Measurements from ENCODE around the gene TRIM33. TPM values are rescaled to one million over a fixed set of nuclear protein-coding genes. Genes with fewer than 3 reads are reported as not detected.
"Not testable (repeated sequence)": the region's sequence is repeated elsewhere in the genome, so short reads cannot be mapped to it uniquely, and the experiment has no call there.

Gene TRIM33
- total RNA-seq, 2 experiments from 2014 or later: 34.2 to 35.6 TPM

DNA sequence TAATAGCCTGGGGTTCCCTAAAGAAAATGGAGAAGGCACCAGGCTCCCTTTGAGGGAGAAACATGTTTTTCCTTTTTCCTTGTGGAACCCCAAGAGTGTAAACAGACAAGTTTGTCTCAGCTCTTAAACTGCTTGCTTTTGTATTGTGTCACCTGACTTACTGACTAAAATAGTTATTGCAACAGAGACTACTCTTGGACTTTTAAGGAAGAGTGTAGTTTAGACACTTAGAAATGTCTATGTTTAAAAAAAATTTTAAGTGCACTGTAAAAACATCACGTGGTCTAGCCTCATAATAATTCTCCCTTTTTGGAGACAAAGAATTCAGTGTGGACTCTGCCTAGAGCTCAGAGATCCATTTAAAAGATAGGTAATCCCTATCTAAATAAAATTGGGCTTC is 141.1 kb downstream of the TRIM33 start:
- DNase-seq (no peak), ATAC-seq (no peak)
- Mint-ChIP-seq H3K9me3 (peaks cover 5% of the 10 kb centered on the region), H3K4me3 (no peak overlapping the region), H3K36me3 (ENCODE audit: low read depth) (peaks cover 2% of the 10 kb centered on the region), H3K27ac (no peak overlapping the region), H3K4me1 (ENCODE audit: low read depth) (no peaks in the 10 kb centered on the region), H3K27me3 (no peaks in the 10 kb centered on the region)
- TF ChIP-seq, protein P1, sequence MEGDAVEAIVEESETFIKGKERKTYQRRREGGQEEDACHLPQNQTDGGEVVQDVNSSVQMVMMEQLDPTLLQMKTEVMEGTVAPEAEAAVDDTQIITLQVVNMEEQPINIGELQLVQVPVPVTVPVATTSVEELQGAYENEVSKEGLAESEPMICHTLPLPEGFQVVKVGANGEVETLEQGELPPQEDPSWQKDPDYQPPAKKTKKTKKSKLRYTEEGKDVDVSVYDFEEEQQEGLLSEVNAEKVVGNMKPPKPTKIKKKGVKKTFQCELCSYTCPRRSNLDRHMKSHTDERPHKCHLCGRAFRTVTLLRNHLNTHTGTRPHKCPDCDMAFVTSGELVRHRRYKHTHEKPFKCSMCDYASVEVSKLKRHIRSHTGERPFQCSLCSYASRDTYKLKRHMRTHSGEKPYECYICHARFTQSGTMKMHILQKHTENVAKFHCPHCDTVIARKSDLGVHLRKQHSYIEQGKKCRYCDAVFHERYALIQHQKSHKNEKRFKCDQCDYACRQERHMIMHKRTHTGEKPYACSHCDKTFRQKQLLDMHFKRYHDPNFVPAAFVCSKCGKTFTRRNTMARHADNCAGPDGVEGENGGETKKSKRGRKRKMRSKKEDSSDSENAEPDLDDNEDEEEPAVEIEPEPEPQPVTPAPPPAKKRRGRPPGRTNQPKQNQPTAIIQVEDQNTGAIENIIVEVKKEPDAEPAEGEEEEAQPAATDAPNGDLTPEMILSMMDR (IDR thresholded peaks at IDR 0.05): no peak
- ChIA-PET CTCF (interaction anchor here (1.7 kb wide), 1 partner anchor 23 kb away, joined by 4 read pairs; no protein-coding TSS in a partner anchor), POLR2A (interaction anchor here (0.6 kb wide), 1 partner anchor 286 kb away, joined by 3 read pairs; no protein-coding TSS in a partner anchor)
- intact Hi-C loops (cut with micrococcal nuclease): no loop called here

DNA sequence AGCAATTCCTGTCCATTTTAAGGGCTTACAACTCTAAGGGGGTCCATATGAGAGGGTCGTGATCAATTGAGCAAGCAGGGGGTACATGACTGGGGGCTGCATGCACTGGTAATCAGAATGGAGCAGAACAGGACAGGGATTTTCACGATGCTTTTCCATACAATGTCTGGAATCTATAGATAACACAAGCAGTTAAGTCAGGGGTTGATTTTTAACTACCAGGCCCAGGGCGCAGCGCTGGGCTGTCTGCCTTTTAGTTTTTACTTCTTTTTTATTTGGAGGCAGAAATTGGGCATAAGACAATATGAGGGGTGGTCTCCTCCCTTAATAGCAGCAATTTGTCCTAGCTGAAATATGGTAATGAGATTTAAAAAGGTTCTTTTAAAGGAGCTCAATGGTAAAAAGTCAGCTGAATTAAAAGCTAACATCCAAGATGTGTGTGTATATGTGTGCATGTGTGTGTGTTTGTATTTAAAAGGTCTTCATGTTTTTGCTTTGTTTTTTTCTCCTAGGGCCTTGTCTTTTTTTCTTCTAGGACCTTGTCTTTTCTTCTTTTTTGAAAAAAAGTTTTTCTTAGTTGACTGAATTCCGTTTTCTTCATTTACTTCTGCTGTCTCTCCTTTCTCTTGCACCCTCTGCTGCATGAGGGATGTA is 141.6 kb downstream of the TRIM33 start:
- DNase-seq; H3K4me1 Mint-ChIP-seq (ENCODE audit: low read depth); H3K27me3 Mint-ChIP-seq; POLR2A ChIA-PET; H3K27ac Mint-ChIP-seq; ATAC-seq; H3K9me3 Mint-ChIP-seq; H3K36me3 Mint-ChIP-seq (ENCODE audit: low read depth); intact Hi-C loops (cut with micrococcal nuclease); H3K4me3 Mint-ChIP-seq: not testable (repeated sequence)
- CTCF ChIA-PET: interaction anchor here (1.0 kb wide), 1 partner anchor 87 kb away, joined by 3 read pairs; no protein-coding TSS in a partner anchor

DNA sequence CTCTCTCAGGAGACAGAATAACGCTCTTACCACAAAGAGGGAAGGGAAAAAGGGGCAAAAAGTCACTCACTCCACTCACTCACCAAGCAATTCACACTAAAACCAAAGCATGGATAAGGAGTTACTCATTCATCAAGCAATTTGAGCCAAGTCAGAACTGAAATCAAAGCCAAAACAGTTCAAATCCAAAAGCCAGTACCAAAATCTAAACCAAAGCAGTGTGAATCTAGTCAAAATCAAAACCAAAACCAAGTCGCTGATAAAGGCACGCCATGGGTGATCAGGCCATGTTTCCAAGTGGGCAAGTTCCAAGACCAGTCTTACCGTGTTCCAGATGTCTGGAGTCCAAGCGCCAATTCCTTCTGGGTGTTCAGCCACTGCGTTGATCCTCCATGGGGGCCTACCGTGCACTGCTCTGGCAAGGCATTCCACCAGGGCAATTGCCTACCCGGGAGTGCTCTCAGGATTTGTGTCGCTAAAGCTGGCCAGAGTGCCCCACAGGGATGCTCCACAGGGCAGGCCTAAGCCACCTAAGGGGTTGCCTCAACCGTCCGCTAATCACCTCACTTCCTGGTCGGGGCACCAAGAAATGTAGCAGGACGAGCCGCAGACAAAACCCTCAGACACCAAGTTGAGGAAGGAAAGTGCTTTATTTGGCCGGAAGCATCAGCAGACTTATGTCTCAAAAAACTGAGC is 142.3 kb downstream of the TRIM33 start:
- H3K4me3 Mint-ChIP-seq: no peak overlapping the region
- ChIA-PET POLR2A (no interaction called here), CTCF (interaction anchor here (1.0 kb wide), 1 partner anchor 86 kb away, joined by 3 read pairs; no protein-coding TSS in a partner anchor)
- intact Hi-C loops (cut with micrococcal nuclease): no loop called here
- H3K27me3 Mint-ChIP-seq: no peaks in the 10 kb centered on the region
- H3K4me1 Mint-ChIP-seq (ENCODE audit: low read depth): no peaks in the 10 kb centered on the region
- peaks cover 2% of the 10 kb centered on the region for H3K36me3 Mint-ChIP-seq (ENCODE audit: low read depth)
- no peak overlapping the region for H3K27ac Mint-ChIP-seq
- H3K9me3 Mint-ChIP-seq: peaks cover 10% of the 10 kb centered on the region
- TF ChIP-seq, protein P1 (IDR thresholded peaks at IDR 0.05): no peak
- ATAC-seq (no peak), DNase-seq (no peak)

DNA sequence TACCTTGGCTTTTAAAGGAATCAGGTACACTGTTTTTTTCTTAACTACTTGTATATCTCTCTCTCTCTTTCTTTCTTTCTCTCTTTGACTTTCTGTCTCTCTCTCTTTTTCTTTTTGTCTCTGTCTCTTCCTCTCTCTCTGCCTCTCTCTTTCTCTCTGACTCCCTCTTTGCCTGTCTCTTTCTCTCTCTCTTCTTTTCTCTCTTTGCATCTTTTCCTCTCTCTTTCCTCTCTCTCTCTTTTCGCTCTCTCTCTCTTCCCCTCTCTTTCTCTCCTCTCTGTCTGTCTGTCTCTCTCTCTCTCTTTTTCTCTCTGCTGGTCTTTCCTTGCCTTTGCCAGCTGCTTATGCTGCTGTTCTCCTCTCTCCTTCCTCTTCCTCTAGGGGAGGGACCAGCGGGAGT is 143.2 kb downstream of the TRIM33 start:
- DNase-seq: no peak
- CTCF ChIA-PET: no interaction called here
- POLR2A ChIA-PET: no interaction called here
- Mint-ChIP-seq H3K36me3 (ENCODE audit: low read depth) (peaks cover 4% of the 10 kb centered on the region), H3K27me3 (no peaks in the 10 kb centered on the region), H3K9me3 (peaks cover 15% of the 10 kb centered on the region), H3K4me3 (no peak overlapping the region), H3K27ac (no peak overlapping the region), H3K4me1 (ENCODE audit: low read depth) (no peaks in the 10 kb centered on the region)
- intact Hi-C loops (cut with micrococcal nuclease): no loop called here
- TF ChIP-seq, protein P1 (IDR thresholded peaks at IDR 0.05): no peak
- no peak for ATAC-seq

DNA sequence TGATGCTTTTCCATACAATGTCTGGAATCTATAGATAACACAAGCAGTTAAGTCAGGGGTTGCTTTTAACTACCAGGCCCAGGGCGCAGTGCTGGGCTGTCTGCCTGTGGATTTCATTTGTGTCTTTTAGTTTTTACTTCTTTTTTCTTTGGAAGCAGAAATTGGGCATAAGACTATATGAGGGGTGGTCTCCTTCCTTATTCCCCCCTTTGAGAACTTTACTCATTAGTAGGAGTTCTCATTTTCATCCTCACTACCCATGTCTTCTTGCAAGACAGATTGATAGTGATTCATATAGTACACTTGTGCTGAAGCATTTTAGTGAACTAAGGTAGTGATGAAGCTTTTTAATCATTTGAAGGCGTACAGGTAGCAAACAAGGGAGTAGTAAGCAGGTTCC is 147.8 kb downstream of the TRIM33 start:
- ATAC-seq; H3K27me3 Mint-ChIP-seq; H3K36me3 Mint-ChIP-seq (ENCODE audit: low read depth); H3K4me1 Mint-ChIP-seq (ENCODE audit: low read depth); intact Hi-C loops (cut with micrococcal nuclease); H3K27ac Mint-ChIP-seq; DNase-seq; H3K4me3 Mint-ChIP-seq: not testable (repeated sequence)
- H3K9me3 Mint-ChIP-seq: peaks cover 15% of the 10 kb centered on the region
- CTCF ChIA-PET: interaction anchor here (2.6 kb wide), 1 partner anchor 16 kb away, joined by 6 read pairs; no protein-coding TSS in a partner anchor
- POLR2A ChIA-PET: interaction anchor here (0.9 kb wide), 1 partner anchor 16 kb away, joined by 3 read pairs; no protein-coding TSS in a partner anchor

DNA sequence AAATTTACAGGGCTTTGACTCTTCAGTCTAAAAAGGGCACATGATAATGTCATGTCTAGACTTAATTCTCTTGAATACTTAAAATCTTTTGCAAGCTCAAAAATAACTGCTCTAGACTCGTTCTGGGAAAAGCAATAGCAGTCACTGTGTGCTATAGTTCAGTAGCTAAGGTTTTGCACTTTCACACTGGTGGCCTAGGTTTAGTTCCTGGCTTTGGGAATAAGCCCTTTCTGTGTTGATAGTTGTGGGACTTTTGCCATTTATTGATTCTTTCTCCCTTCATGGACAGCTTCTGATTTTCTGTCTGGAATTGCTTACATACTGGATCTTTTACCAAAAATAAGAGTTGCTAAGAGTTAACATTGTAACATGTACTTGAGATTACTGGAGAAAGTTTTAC is 151.2 kb downstream of the TRIM33 start:
- no peaks in the 10 kb centered on the region for H3K27me3 Mint-ChIP-seq
- no peak for ATAC-seq
- H3K4me1 Mint-ChIP-seq (ENCODE audit: low read depth): no peaks in the 10 kb centered on the region
- no peak overlapping the region for H3K4me3 Mint-ChIP-seq
- TF ChIP-seq, protein P1 (IDR thresholded peaks at IDR 0.05): no peak
- intact Hi-C loops (cut with micrococcal nuclease): no loop called here
- ChIA-PET POLR2A (no interaction called here), CTCF (interaction anchor here (1.3 to 2.5 kb wide), 2 partner anchors 12 to 77 kb away, joined by 4 to 9 read pairs; no protein-coding TSS in a partner anchor)
- H3K36me3 Mint-ChIP-seq (ENCODE audit: low read depth): peaks cover 3% of the 10 kb centered on the region
- peaks cover 14% of the 10 kb centered on the region for H3K9me3 Mint-ChIP-seq
- no peak for DNase-seq
- H3K27ac Mint-ChIP-seq: no peak overlapping the region

All from activated CD8-positive, alpha-beta T cell treated with anti-CD3 and anti-CD28 coated beads for 36 hours (primary cell).